C4-2B (cell line): ENCODE data around the gene SPAG4.

Source experiments
- ZFX ChIP-seq: fragments of 450-650 bp; IDR thresholded peaks from 2 replicates; pipeline ENCODE4 v1.6.1; 2017
- TF ChIP-seq, protein P1 (sequence below): fragments of 450-650 bp; conservative IDR thresholded peaks from 2 replicates; pipeline ENCODE4 v1.5.1; 2017; ENCODE audit warnings: mild to moderate bottlenecking

DNA sequence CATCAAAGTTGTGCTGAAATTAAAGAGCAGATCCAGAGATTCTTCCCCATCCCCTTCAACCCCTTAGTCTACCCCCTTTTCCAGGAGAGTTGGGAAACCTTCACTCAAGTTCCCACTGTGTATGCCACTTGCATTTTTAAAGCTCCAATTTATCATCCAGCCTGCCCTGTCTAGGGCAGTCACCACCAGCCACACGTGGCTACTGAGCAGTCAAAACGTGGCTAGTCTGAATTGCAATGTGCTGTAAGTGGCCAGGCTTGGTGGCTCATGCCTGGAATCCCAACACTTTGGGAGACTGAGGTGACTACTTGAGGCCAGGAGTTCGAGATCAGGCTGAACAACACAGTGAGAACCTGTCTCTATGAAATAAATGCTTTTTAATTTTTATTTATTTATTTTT lies 38.8 kb upstream of the SPAG4 start:
- TF ChIP-seq, protein P1, sequence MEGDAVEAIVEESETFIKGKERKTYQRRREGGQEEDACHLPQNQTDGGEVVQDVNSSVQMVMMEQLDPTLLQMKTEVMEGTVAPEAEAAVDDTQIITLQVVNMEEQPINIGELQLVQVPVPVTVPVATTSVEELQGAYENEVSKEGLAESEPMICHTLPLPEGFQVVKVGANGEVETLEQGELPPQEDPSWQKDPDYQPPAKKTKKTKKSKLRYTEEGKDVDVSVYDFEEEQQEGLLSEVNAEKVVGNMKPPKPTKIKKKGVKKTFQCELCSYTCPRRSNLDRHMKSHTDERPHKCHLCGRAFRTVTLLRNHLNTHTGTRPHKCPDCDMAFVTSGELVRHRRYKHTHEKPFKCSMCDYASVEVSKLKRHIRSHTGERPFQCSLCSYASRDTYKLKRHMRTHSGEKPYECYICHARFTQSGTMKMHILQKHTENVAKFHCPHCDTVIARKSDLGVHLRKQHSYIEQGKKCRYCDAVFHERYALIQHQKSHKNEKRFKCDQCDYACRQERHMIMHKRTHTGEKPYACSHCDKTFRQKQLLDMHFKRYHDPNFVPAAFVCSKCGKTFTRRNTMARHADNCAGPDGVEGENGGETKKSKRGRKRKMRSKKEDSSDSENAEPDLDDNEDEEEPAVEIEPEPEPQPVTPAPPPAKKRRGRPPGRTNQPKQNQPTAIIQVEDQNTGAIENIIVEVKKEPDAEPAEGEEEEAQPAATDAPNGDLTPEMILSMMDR = no peak
- TF ChIP-seq ZFX = no peak
